Measurements from ENCODE around the gene RRAGC.
"Not testable (repeated sequence)": the region's sequence is repeated elsewhere in the genome, so short reads cannot be mapped to it uniquely, and the experiment has no call there.

Gene RRAGC

GRCh38 chr1:38815903-38816627 is 43.5 kb downstream of the RRAGC start:
- DNase-seq (ENCODE audit: low read depth) = no peak

GRCh38 chr1:38814984-38815464 is 44.5 kb downstream of the RRAGC start:
- DNase-seq (ENCODE audit: low read depth) = no peak

GRCh38 chr1:38814444-38814983 is 45.1 kb downstream of the RRAGC start:
- DNase-seq (ENCODE audit: low read depth) = no peak

GRCh38 chr1:38812981-38813380 is 46.6 kb downstream of the RRAGC start:
- no peak for DNase-seq (ENCODE audit: low read depth)

GRCh38 chr1:38811466-38811865 is 48.1 kb downstream of the RRAGC start:
- not testable (repeated sequence) for DNase-seq (ENCODE audit: low read depth)

GRCh38 chr1:38806090-38806489 is 53.5 kb downstream of the RRAGC start:
- DNase-seq (ENCODE audit: low read depth) = no peak

GRCh38 chr1:38805036-38805435 is 54.5 kb downstream of the RRAGC start:
- no peak for DNase-seq (ENCODE audit: low read depth)

- no peak for DNase-seq (ENCODE audit: low read depth)
Observed at GRCh38 chr1:38804062-38804886, 55.3 kb downstream of the RRAGC start.

GRCh38 chr1:38803647-38804046 is 55.9 kb downstream of the RRAGC start:
- DNase-seq (ENCODE audit: low read depth) = no peak

GRCh38 chr1:38800720-38801671 is 58.6 kb downstream of the RRAGC start:
- DNase-seq (ENCODE audit: low read depth) = no peak

GRCh38 chr1:38793299-38793698 is 66.3 kb downstream of the RRAGC start:
- no peak for DNase-seq (ENCODE audit: low read depth)

GRCh38 chr1:38791892-38792291 is 67.7 kb downstream of the RRAGC start:
- no peak for DNase-seq (ENCODE audit: low read depth)

- DNase-seq (ENCODE audit: low read depth) = no peak
Observed at GRCh38 chr1:38791164-38791515, 68.4 kb downstream of the RRAGC start.

GRCh38 chr1:38790422-38791163 is 69.0 kb downstream of the RRAGC start:
- no peak for DNase-seq (ENCODE audit: low read depth)

GRCh38 chr1:38789498-38790169 is 69.9 kb downstream of the RRAGC start:
- no peak for DNase-seq (ENCODE audit: low read depth)

GRCh38 chr1:38788341-38789336 is 70.9 kb downstream of the RRAGC start:
- no peak for DNase-seq (ENCODE audit: low read depth)

All from activated T-helper 9 cell treated with anti-CD3 and anti-CD28 coated beads, Interleukin-2, amount 50 U/mL, for 16 hours (primary cell).